Cardiac ventricle fibroblast (primary cell): ENCODE results near the gene ARHGDIB. TPM values are rescaled to one million over a fixed set of nuclear protein-coding genes. Genes with fewer than 3 reads are reported as not detected.

ENCODE experiments used
- total RNA-seq: library from RNA; depleted of rRNA; stranded (reverse); fragments of >200 nt; gene quantifications from 2 replicates; pipeline ENCODE4 v1.2.3, GENCODE V29; 2015

ARHGDIB gene
- total RNA-seq, result 51.7 and 66.2 TPM in 2 replicates

GRCh38 chr12:14961466-14962152, at the start of gene ARHGDIB:
Gene ARHGDIB (minus strand): TSS chr12:14961601. CDS start chr12:14950712, 10,889 bp downstream.

DNA sequence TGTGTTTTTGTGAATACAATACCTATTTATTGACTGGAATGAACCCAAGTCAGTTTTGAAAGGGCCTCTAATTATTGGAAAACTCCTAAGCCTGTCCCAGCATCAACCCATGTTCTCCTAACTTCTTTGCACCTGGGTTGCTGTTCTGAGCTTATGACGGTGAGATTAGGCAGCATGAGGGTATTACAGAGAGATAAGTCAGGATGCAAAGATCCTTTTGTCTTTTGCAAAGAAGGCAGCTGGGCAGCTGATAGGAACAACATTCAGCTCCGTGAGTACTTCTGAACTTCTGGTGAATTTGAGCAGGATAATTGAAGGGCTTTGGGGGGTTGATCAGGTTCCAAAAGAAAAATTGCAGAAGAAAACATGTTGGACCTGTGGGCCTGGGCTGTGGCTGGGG, 11.4 kb upstream of the ARHGDIB start, which contains the start of gene PDE6H:
TSS of gene PDE6H (plus strand) at position 227 of the 400 bp plus-strand sequence. CDS start 4,971 bp downstream, outside the sequence.

DNA sequence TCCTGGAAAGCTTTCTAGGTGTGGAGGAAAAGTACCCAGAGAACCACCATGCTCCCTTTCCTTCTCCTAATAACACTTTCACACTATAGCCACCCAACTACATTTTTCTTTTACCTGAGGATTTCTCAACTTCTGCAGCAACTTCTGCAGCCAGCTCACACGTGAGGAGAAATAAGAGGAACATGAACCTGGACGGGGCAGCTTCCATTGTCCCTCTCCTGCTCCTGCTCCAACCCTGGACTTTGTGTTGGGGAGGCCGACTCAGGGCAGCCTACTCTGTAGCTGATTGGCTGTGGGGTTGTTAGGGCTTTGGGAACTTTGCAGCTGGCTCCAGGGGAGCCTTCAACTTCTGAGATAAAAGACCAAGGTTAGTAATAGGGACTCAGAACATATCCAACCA, 23.1 kb downstream of the ARHGDIB start, which contains the start of gene ERP27:
TSS of gene ERP27 (minus strand) at position 237 of the 400 bp plus-strand sequence. CDS start at position 208, 29 bp downstream.

Other genes starting within 250 kb of the ARHGDIB start
- 28.0 and 40.7 TPM in 2 replicates for gene WBP11, start 158.1 kb downstream of the ARHGDIB start, total RNA-seq
- gene C12orf60, start 157.9 kb downstream of the ARHGDIB start, total RNA-seq, result 1.8 and 3.7 TPM in 2 replicates
- gene SMCO3, start 147.4 kb downstream of the ARHGDIB start, total RNA-seq, result 0.24 and 0.81 TPM in 2 replicates
- 12.4 and 15.6 TPM in 2 replicates for gene ART4, start 118.1 kb downstream of the ARHGDIB start, total RNA-seq
- 4,519 and 5,324 TPM in 2 replicates for gene MGP, start 75.7 kb downstream of the ARHGDIB start, total RNA-seq
- gene ERP27, start 23.1 kb downstream of the ARHGDIB start, total RNA-seq, result 0.37 TPM in 1 of 2 replicates, not detected in the other
- not detected in 2 replicates for gene PDE6H, start 11.4 kb upstream of the ARHGDIB start, total RNA-seq